MCF 10A (cell line): ENCODE results near the gene RPRML. TPM values are rescaled to one million over a fixed set of nuclear protein-coding genes. Genes with fewer than 3 reads are reported as not detected.

Experiments
- BruUV-seq: library from RNA; stranded (reverse); fragments of 400-500 nt; replicated peaks from 2 replicates; lab custom pipeline; 2021; lab: Mats Ljungman, UMichigan
- CTCF ChIA-PET: fragments of 300-600 bp; sonication (Branson Sonifier 250); formaldehyde crosslinking; extraction: SDS; loops from one replicate; lab custom pipeline; 2021; ENCODE audit warnings: antibody characterized with exemption, inconsistent platforms; lab: Yijun Ruan, JAX
- POLR2A ChIA-PET: fragments of 300-600, 350-650 bp; sonication (Branson Sonifier 250); formaldehyde crosslinking; extraction: SDS; loops from one replicate; lab custom pipeline; 2020; ENCODE audit warnings: antibody characterized with exemption, inconsistent platforms; lab: Yijun Ruan, JAX
- DNase-seq: peaks from one replicate; pipeline ENCODE4 v3.0.0-alpha.2; 2018; ENCODE audit not compliant: unreplicated experiment
- H3K27ac Mint-ChIP-seq: one replicate; pipeline ENCODE4 v1.8.0; 2022; ENCODE audit warnings: mild to moderate bottlenecking, low read depth, mixed read lengths; ENCODE audit not compliant: unreplicated experiment
- H3K27me3 Mint-ChIP-seq: one replicate; pipeline ENCODE4 v1.8.0; 2022; ENCODE audit warnings: mixed read lengths; ENCODE audit not compliant: insufficient read depth, unreplicated experiment
- H3K36me3 Mint-ChIP-seq: one replicate; pipeline ENCODE4 v1.8.0; 2022; ENCODE audit warnings: mild to moderate bottlenecking, moderate library complexity, mixed read lengths; ENCODE audit not compliant: insufficient read depth, unreplicated experiment
- H3K4me1 Mint-ChIP-seq: one replicate; pipeline ENCODE4 v1.8.0; 2022; ENCODE audit warnings: mixed read lengths; ENCODE audit not compliant: insufficient read depth, unreplicated experiment
- H3K4me3 Mint-ChIP-seq: one replicate; pipeline ENCODE4 v1.8.0; 2022; ENCODE audit warnings: mild to moderate bottlenecking, moderate library complexity, mixed read lengths; ENCODE audit not compliant: unreplicated experiment
- H3K9me3 Mint-ChIP-seq: one replicate; pipeline ENCODE4 v1.8.0; 2022; ENCODE audit warnings: mixed read lengths; ENCODE audit not compliant: unreplicated experiment
- CTCF ChIP-seq: fragments of 200-600 bp; IDR thresholded peaks from one replicate; pipeline ENCODE4 v1.8.0; 2022; ENCODE audit warnings: antibody characterized with exemption, mild to moderate bottlenecking; ENCODE audit not compliant: unreplicated experiment
- intact Hi-C: fragments of 100-400 bp; cut with micrococcal nuclease; formaldehyde crosslinking; loops from 2 replicates; pipeline ENCODE4 v1.14.1; 2022
- microRNA-seq: library from miRNA; unstranded; fragments of <30 nt; microRNA quantifications from one replicate; pipeline ENCODE4 v1.2.0, GENCODE V29; 2022
- total RNA-seq: library from RNA; stranded (reverse); gene quantifications from 2 replicates; pipeline ENCODE4 v1.2.3, GENCODE V29; 2022

RPRML gene
- total RNA-seq, 1 experiment from 2014 or later = not detected

GRCh38 chr17:46928467-46929261, 50.4 kb downstream of the RPRML start:
- no peak for DNase-seq
- Mint-ChIP-seq H3K27ac (no peak overlapping the region), H3K4me1 (peaks cover 29% of the 10 kb centered on the region), H3K27me3 (no peaks in the 10 kb centered on the region), H3K36me3 (peaks cover 37% of the 10 kb centered on the region), H3K9me3 (no peaks in the 10 kb centered on the region), H3K4me3 (no peak overlapping the region)
- intact Hi-C loops = no loop called here
- no TSS peak for BruUV-seq
- TF ChIP-seq CTCF = no peak
- ChIA-PET CTCF (no interaction called here), POLR2A (no interaction called here)

Small RNA genes within 50 kb of the gene (microRNA-seq; reads per million reads assigned to microRNA genes)
- gene MIR5089 = not detected

Other genes starting within 250 kb of the RPRML start
- 2.4 and 2.9 TPM in 2 replicates for gene WNT3, start 160.6 kb downstream of the RPRML start, total RNA-seq
- not detected in 2 replicates for gene WNT9B, start 127.7 kb downstream of the RPRML start, total RNA-seq
- 78.3 and 84.0 TPM in 2 replicates for gene GOSR2, start 56.1 kb downstream of the RPRML start, total RNA-seq
- 141 and 143 TPM in 2 replicates for gene CDC27, start 210.0 kb upstream of the RPRML start, total RNA-seq
- not detected in 2 replicates for gene MYL4, start 230.1 kb upstream of the RPRML start, total RNA-seq